Measurements from ENCODE around the gene MYO9B.

DNA sequence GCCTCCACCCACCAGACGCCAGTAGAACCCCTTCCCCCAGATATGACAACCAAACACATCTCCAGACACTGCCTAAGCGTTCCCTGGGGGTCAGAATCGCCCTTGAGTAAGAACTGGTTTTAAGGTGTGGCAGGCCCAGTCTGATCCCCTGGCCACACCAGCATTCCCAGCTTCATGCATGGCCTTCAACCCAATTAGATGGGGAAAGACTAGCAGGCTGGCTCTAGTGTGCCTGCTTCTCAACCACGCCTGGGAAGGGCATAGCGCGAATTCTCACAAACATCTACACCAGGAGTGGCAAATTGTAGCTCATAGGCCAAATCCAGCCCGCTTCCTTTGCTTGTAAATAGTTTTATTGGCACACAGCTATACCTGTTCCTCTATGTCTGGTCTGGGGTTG lies 13.9 kb upstream of the MYO9B start:
- TF ChIP-seq NR2C2 (CRISPR knock-in tag; IDR thresholded peaks at IDR 0.05; ENCODE audit: borderline replicate concordance) (no peak), EZH2 (conservative IDR thresholded peaks at IDR 0.05; ENCODE audit: low read depth, low read length) (no peak), BHLHE40 (IDR thresholded peaks at IDR 0.05; ENCODE audit: low read length) (no peak), ZNF24 (IDR thresholded peaks at IDR 0.05) (no peak), ZNF12 (CRISPR knock-in tag; IDR thresholded peaks at IDR 0.05) (no peak), FOSL2 (CRISPR knock-in tag; IDR thresholded peaks at IDR 0.05) (no peak), TCF12 (IDR thresholded peaks at IDR 0.05) (no peak), TCF12 (CRISPR knock-in tag; IDR thresholded peaks at IDR 0.05) (no peak), POLR2AphosphoS2 (IDR thresholded peaks at IDR 0.05; ENCODE audit: low read depth, low read length) (no peak), PHF8 (CRISPR knock-in tag; IDR thresholded peaks at IDR 0.05) (no peak)
- TF ChIP-seq, protein P1, sequence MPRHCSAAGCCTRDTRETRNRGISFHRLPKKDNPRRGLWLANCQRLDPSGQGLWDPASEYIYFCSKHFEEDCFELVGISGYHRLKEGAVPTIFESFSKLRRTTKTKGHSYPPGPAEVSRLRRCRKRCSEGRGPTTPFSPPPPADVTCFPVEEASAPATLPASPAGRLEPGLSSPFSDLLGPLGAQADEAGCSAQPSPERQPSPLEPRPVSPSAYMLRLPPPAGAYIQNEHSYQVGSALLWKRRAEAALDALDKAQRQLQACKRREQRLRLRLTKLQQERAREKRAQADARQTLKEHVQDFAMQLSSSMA (CRISPR knock-in tag; IDR thresholded peaks at IDR 0.05), result no peak
